GM12875 (cell line): ENCODE results near the gene PRKAR1B.
"Not testable (repeated sequence)": the region's sequence is repeated elsewhere in the genome, so short reads cannot be mapped to it uniquely, and the experiment has no call there.

Source experiments
- H3K4me3 ChIP-seq: one replicate; pipeline ENCODE4 v1.5.1; 2011; ENCODE audit warnings: low read depth, low read length, control low read depth
- CTCF ChIP-seq: IDR thresholded peaks from 2 replicates; pipeline ENCODE4 v1.5.1; 2011; ENCODE audit warnings: low read depth, mild to moderate bottlenecking, control low read depth, inconsistent platforms, low read length, moderate library complexity, borderline replicate concordance; ENCODE audit not compliant: insufficient read depth

The PRKAR1B gene

GRCh38 chr7:664997-665735 lies 61.9 kb downstream of the PRKAR1B start:
- TF ChIP-seq CTCF: no peak
- no peak overlapping the region for H3K4me3 ChIP-seq

- TF ChIP-seq CTCF: no peak
- no peak overlapping the region for H3K4me3 ChIP-seq
These were observed 62.7 kb downstream of the PRKAR1B start for GRCh38 chr7:664402-664775.

DNA sequence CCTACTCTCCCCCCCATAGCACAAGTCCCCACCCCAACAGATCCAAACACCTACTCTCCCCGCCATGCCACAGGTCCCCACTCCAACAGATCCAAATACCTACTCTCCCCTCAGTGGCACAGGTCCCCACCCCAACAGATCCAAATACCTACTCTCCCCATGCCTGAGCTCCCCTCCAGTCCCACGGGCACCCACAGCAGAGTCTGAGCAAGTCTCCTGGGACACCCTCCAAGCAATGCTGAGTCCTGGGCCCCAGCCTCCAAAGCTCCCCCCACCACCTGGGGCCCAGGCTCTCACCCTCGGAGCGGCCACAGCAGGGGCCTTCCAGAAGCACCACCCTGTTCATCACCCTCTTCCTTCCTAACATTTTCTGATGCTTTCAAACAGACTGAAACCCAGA lies 64.5 kb downstream of the PRKAR1B start:
- no peak overlapping the region for H3K4me3 ChIP-seq
- TF ChIP-seq CTCF: no peak

DNA sequence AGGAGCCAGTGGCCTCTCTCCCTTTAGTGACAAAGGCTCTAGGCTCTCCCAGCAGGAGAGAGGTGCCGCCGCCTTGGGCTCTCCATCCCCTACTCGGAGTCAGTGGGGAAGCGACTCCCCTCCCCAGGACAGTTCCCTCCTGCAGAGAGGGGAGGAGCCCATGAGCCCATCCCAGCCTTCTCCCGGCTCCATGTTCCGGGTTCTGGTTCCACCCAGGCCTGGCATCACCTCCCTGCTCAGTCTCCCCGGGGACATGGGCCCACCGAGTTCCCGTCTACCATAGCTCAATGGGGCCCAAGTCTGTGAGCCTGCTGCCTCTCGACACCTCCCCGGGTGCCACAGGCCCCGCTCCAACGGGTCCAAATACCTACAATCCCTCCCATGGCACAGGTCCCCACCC lies 67.1 kb downstream of the PRKAR1B start:
- TF ChIP-seq CTCF: no peak
- H3K4me3 ChIP-seq: no peak overlapping the region

DNA sequence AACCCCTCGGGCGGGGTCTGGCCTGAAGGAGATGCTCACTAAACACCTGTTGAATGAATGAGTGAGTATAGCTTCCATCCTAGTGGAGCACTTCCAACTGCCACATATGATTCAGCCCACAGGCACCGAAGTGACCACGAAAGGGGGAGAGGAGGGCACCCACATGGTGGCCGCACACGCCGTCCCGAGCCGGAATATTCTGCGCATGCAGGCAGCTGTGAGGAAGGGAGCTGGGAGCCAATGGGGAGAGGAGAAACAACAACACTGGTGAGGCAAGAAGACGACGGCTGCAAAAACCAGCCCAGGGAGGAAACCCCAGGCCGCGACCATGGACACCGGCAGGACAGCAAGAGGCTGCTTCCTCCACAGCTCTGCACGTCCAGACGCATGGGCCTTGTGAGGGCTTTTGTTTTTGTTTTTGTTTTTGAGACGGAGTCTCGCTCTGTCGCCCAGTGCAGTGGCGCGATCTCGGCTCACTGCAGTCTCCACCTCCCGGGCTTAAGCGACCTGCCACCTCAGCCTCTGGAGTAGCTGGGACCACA lies 67.7 kb downstream of the PRKAR1B start:
- H3K4me3 ChIP-seq: no peak overlapping the region
- no peak for TF ChIP-seq CTCF

DNA sequence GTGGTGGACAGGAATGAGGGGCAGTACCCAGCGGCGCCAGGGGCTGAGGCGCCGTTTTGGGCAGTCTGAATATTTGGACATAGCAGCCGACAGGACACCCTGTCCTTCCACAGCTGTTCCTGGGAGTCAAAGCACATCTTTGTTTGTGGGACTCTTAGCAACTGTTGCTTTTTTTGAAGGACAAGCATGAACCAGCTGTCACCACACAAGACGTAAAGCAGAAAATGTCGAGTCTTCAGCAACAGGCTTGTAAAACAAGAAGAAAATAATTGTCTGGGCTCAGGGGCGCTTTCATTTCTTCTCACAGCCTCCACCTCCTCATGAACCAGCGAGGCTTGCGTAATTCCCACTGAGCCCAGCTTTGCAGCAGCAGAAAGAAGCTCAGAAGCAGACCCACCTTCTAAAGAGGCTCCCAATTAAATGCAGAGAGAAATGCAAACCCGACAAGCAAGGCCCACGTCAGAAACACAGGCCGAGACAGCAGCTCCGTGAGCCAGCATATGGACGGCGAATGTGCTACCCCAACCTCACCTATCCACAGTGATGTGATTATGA lies 69.4 kb downstream of the PRKAR1B start:
- no peak for TF ChIP-seq CTCF
- no peak overlapping the region for H3K4me3 ChIP-seq

- not testable (repeated sequence) for H3K4me3 ChIP-seq
These were observed 70.1 kb downstream of the PRKAR1B start for GRCh38 chr7:657010-657409.
